K562 (cell line): ENCODE measurements around the gene TSHR. TPM values are rescaled to one million over a fixed set of nuclear protein-coding genes. Genes with fewer than 3 reads are reported as not detected.

Experiments used
- BRCA1 ChIP-seq, 2 experiments: fragments of 450-650 bp in 1 of 2; sonication (generic) in 1 of 2; formaldehyde crosslinking in 1 of 2; IDR thresholded peaks; 2 replicates each; pipeline versions ENCODE4 v1.5.0 to v1.6.1; 2017 to 2020; ENCODE audit warnings: mild to moderate bottlenecking in 1 of 2, missing genetic modification reagents in 1 of 2
- CHAMP1 ChIP-seq: fragments of 450-650 bp; IDR thresholded peaks from 2 replicates; pipeline ENCODE4 v1.6.1; 2016; ENCODE audit warnings: mild to moderate bottlenecking
- CREM ChIP-seq: IDR thresholded peaks from 2 replicates; pipeline ENCODE4 v1.6.1; 2014; ENCODE audit warnings: antibody characterized with exemption, low read depth
- EHMT2 ChIP-seq: fragments of 450-650 bp; IDR thresholded peaks from 2 replicates; pipeline ENCODE4 v1.6.1; 2018; ENCODE audit warnings: antibody characterized with exemption
- HOXB6 ChIP-seq: fragments of 250-450 bp; sonication (Bioruptor Pico); IDR thresholded peaks from 2 replicates; pipeline ENCODE4 v1.5.1; 2022; ENCODE audit warnings: mild to moderate bottlenecking, borderline replicate concordance
- KAT8 ChIP-seq: fragments of 450-650 bp; IDR thresholded peaks from 2 replicates; pipeline ENCODE4 v1.6.1; 2016; ENCODE audit warnings: low read depth, mild to moderate bottlenecking
- MITF ChIP-seq: IDR thresholded peaks from 2 replicates; pipeline ENCODE4 v1.6.1; 2014; ENCODE audit warnings: antibody characterized with exemption
- NELFE ChIP-seq: IDR thresholded peaks from 2 replicates; pipeline ENCODE4 v1.6.1; 2011; ENCODE audit warnings: mild to moderate bottlenecking; ENCODE audit not compliant: insufficient read depth, insufficient read length
- NEUROD1 ChIP-seq: fragments of 150-350 bp; IDR thresholded peaks from 2 replicates; pipeline ENCODE4 v1.6.1; 2014; ENCODE audit warnings: borderline replicate concordance, low read length, low read depth; ENCODE audit not compliant: partially characterized antibody
- POLR3A ChIP-seq: IDR thresholded peaks from 2 replicates; pipeline ENCODE4 v1.6.1; 2011; ENCODE audit warnings: borderline replicate concordance, mild to moderate bottlenecking, moderate library complexity; ENCODE audit not compliant: insufficient read length, insufficient read depth; ENCODE audit errors: extremely low read depth
- RBM15 ChIP-seq: fragments of 200-400 bp; formaldehyde crosslinking; IDR thresholded peaks from 2 replicates; pipeline ENCODE4 v1.6.1; 2018; ENCODE audit warnings: mild to moderate bottlenecking, low read length, moderate library complexity; ENCODE audit not compliant: insufficient read depth
- TAF7 ChIP-seq: fragments of 450-650 bp; IDR thresholded peaks from 2 replicates; pipeline ENCODE4 v1.6.1; 2016; ENCODE audit warnings: missing genetic modification characterization, missing compliant biosample characterization
- TOE1 ChIP-seq, 2 experiments: fragments of 450-650 bp in 1 of 2; sonication (generic) in 1 of 2; formaldehyde crosslinking in 1 of 2; IDR thresholded peaks; 2 replicates each; pipeline versions ENCODE4 v1.7.1 to v1.8.0; 2016 to 2022; ENCODE audit warnings: borderline replicate concordance in 2 of 2, mild to moderate bottlenecking in 2 of 2, antibody characterized with exemption in 1 of 2, inconsistent platforms in 1 of 2, low read depth in 1 of 2, missing genetic modification reagents in 1 of 2, moderate library complexity in 1 of 2
- U2AF1 ChIP-seq: fragments of 200-400 bp; formaldehyde crosslinking; optimal IDR thresholded peaks from 2 replicates; pipeline ENCODE3; 2017; ENCODE audit warnings: mild to moderate bottlenecking, low read depth, low read length, moderate library complexity
- VEZF1 ChIP-seq: fragments of 200-800 bp; sonication (Bioruptor generic); IDR thresholded peaks from 2 replicates; pipeline ENCODE4 v1.6.1; 2017; ENCODE audit warnings: missing genetic modification characterization, missing compliant biosample characterization
- ZC3H8 ChIP-seq: fragments of 450-650 bp; IDR thresholded peaks from 2 replicates; pipeline ENCODE4 v1.6.1; 2017
- ZKSCAN3 ChIP-seq: fragments of 250-450 bp; sonication (Bioruptor Pico); IDR thresholded peaks from 2 replicates; pipeline ENCODE4 v1.4.0; 2020
- ZNF232 ChIP-seq: sonication (generic); formaldehyde crosslinking; IDR thresholded peaks from 2 replicates; pipeline ENCODE4 v1.8.0; 2022; ENCODE audit warnings: mild to moderate bottlenecking, missing genetic modification reagents
- ZNF280B ChIP-seq: fragments of 250-450 bp; sonication (Bioruptor Pico); IDR thresholded peaks from 2 replicates; pipeline ENCODE4 v1.5.1; 2021; ENCODE audit warnings: mild to moderate bottlenecking
- ZNF436 ChIP-seq: fragments of 250-450, 450-650 bp; sonication (Bioruptor Pico); formaldehyde crosslinking; IDR thresholded peaks from 2 replicates; pipeline ENCODE4 v1.7.0; 2020; ENCODE audit warnings: mild to moderate bottlenecking
- ZNF511 ChIP-seq: sonication (generic); formaldehyde crosslinking; IDR thresholded peaks from 2 replicates; pipeline ENCODE4 v1.8.0; 2022; ENCODE audit warnings: mild to moderate bottlenecking, missing genetic modification reagents
- ZNF707 ChIP-seq: fragments of 250-450 bp; sonication (Bioruptor Pico); conservative IDR thresholded peaks from 2 replicates; pipeline ENCODE4 v1.8.0; 2022; ENCODE audit warnings: inconsistent platforms, mild to moderate bottlenecking, moderate library complexity
- polyA plus RNA-seq, 8 experiments: library from polyadenylated mRNA; depleted of rRNA in 4 of 8; stranded (reverse) in 5 of 8; unstranded in 3 of 8; fragments of >200 nt; fragmentation: Nextera tagmentation in 2 of 8; fragmentation: Illumina TruSeq in 1 of 8; extraction: Ambion mirVana in 2 of 8; extraction: Trizol in 1 of 8; gene quantifications; 2 replicates each; pipeline versions ENCODE4 v1.2.1 to v1.2.3, GENCODE V29; 2011 to 2014; ENCODE audit warnings: inconsistent platforms in 1 of 8, missing spikeins in 1 of 8
- total RNA-seq, 7 experiments: library from RNA; depleted of rRNA in 6 of 7; stranded (reverse); fragments of >200 nt in 6 of 7; fragmentation: Illumina TruSeq in 2 of 7; extraction: Trizol in 2 of 7; gene quantifications; 2 replicates each; pipeline versions ENCODE4 v1.2.1 to v1.2.3, GENCODE V29; 2011 to 2021; ENCODE audit warnings: low replicate concordance in 1 of 7

The TSHR gene
- total and polyA plus RNA-seq, 9 of the 15 experiments (the other 6 are each of a cell fraction or from before 2014, with no cell fraction given): 0.01 to 0.10 TPM; not detected in 7

GRCh38 chr14:81162941-81163340, 207.5 kb downstream of the TSHR start (continued):
- no peak for TF ChIP-seq NELFE
- no peak for TF ChIP-seq HOXB6 (CRISPR knock-in tag)
- TF ChIP-seq ZNF280B (CRISPR knock-in tag): no peak
- TF ChIP-seq ZC3H8: no peak
- TF ChIP-seq TOE1 (IDR thresholded peaks at IDR 0.05; ENCODE audit: borderline replicate concordance): peak; percentile 74; the same call in 1 of the 2 replicates
- TF ChIP-seq TOE1 (CRISPR knock-in tag; IDR thresholded peaks at IDR 0.05; ENCODE audit: borderline replicate concordance, low read depth): no peak
- no peak for TF ChIP-seq ZNF511
- peak; percentile 43; the same call in 1 of the 2 replicates for TF ChIP-seq VEZF1 (CRISPR knock-in tag)
- TF ChIP-seq U2AF1: no peak
- TF ChIP-seq TAF7 (tag): no peak
- TF ChIP-seq EHMT2: 0 out of 2 replicates have a peak, but pooled peaks have one; percentile 30
- TF ChIP-seq CREM: 0 out of 2 replicates have a peak, but pooled peaks have one; percentile 17
- TF ChIP-seq NEUROD1: no peak
- no peak for TF ChIP-seq RBM15
- TF ChIP-seq ZNF232 (CRISPR knock-in tag): no peak
- no peak for TF ChIP-seq ZNF707 (CRISPR knock-in tag)
- TF ChIP-seq BRCA1 (IDR thresholded peaks at IDR 0.05): no peak
- TF ChIP-seq BRCA1 (CRISPR knock-in tag; IDR thresholded peaks at IDR 0.05): no peak
- TF ChIP-seq MITF: 0 out of 2 replicates have a peak, but pooled peaks have one; percentile 65
- TF ChIP-seq KAT8: no peak
- no peak for TF ChIP-seq ZKSCAN3 (CRISPR knock-in tag)
- no peak for TF ChIP-seq POLR3A
- no peak for TF ChIP-seq ZNF436 (CRISPR knock-in tag)
- no peak for TF ChIP-seq CHAMP1
